Measurements from ENCODE around the gene POGLUT2.

POGLUT2 gene

GRCh38 chr13:102817241-102817640, 18.5 kb upstream of the POGLUT2 start:
- H3K27ac ChIP-seq = no peak overlapping the region
- no peak for TF ChIP-seq CTCF (conservative IDR thresholded peaks at IDR 0.05)

GRCh38 chr13:102816708-102817107, 17.9 kb upstream of the POGLUT2 start:
- H3K27ac ChIP-seq = no peak overlapping the region
- TF ChIP-seq CTCF (conservative IDR thresholded peaks at IDR 0.05) = no peak

- no peak for TF ChIP-seq CTCF (conservative IDR thresholded peaks at IDR 0.05)
- no peak overlapping the region for H3K27ac ChIP-seq
Measured at GRCh38 chr13:102815788-102816187, 17.0 kb upstream of the POGLUT2 start.

GRCh38 chr13:102814793-102815192, 16.0 kb upstream of the POGLUT2 start:
- no peak overlapping the region for H3K27ac ChIP-seq
- no peak for TF ChIP-seq CTCF (conservative IDR thresholded peaks at IDR 0.05)

GRCh38 chr13:102814025-102814607, 15.3 kb upstream of the POGLUT2 start:
- no peak overlapping the region for H3K27ac ChIP-seq
- TF ChIP-seq CTCF (conservative IDR thresholded peaks at IDR 0.05) = no peak

GRCh38 chr13:102812611-102813287, 14.0 kb upstream of the POGLUT2 start:
- no peak for TF ChIP-seq CTCF (conservative IDR thresholded peaks at IDR 0.05)
- H3K27ac ChIP-seq = no peak overlapping the region

- TF ChIP-seq CTCF (conservative IDR thresholded peaks at IDR 0.05) = no peak
- H3K27ac ChIP-seq = no peak overlapping the region
Measured at GRCh38 chr13:102807699-102808098, 8.9 kb upstream of the POGLUT2 start.

All from VCaP (cell line).